Measurements from ENCODE around the gene ZFYVE28. TPM values are rescaled to one million over a fixed set of nuclear protein-coding genes. Genes with fewer than 3 reads are reported as not detected.

The ZFYVE28 gene
- total and polyA plus RNA-seq, 12 donors: 4.3 to 24.6 (median 16.0) TPM

GRCh38 chr4:2247128-2248043 lies 171.1 kb downstream of the ZFYVE28 start:
- WGBS, 4 donors: 82 to 91% (median 84%) methylated on average over 10 to 42 of the region's 42 CpGs
- no peaks in the 10 kb centered on the region for H3K9me3 ChIP-seq (replicated peaks in 1 of 3)
- no peaks in the 10 kb centered on the region for H3K27me3 ChIP-seq
- DNase-seq: peak in 6 of 7 donors; percentile 24 to 83 (median 44)
- peak overlapping the region in 1 of 5 donors; percentile 52 for H3K27ac ChIP-seq
- H3K36me3 ChIP-seq (replicated peaks in 1 of 2): peaks cover 0 to 50% of the 10 kb centered on the region in 2 donors
- intact Hi-C loops (cut with DNase I): no loop called here
- no peak overlapping the region for H3K4me3 ChIP-seq
- peaks cover 0 to 30% of the 10 kb centered on the region in 2 donors for H3K4me1 ChIP-seq (replicated peaks in 1 of 2)
- TF ChIP-seq POLR2A (IDR thresholded peaks at IDR 0.05) (no peak), CTCF (IDR thresholded peaks at IDR 0.05) (no peak)

- peaks cover 0 to 30% of the 10 kb centered on the region in 2 donors for H3K4me1 ChIP-seq (replicated peaks in 1 of 2)
- peak overlapping the region in 2 of 5 donors; percentile 12 to 44 for H3K27ac ChIP-seq
- H3K27me3 ChIP-seq: no peaks in the 10 kb centered on the region
- intact Hi-C loops (cut with DNase I): no loop called here
- 88 to 92% (median 90%) methylated on average over 13 to 19 of the region's 19 CpGs for WGBS, 4 donors
- no peak overlapping the region for H3K4me3 ChIP-seq
- peaks cover 0 to 42% of the 10 kb centered on the region in 2 donors for H3K36me3 ChIP-seq (replicated peaks in 1 of 2)
- TF ChIP-seq POLR2A (IDR thresholded peaks at IDR 0.05) (no peak), CTCF (IDR thresholded peaks at IDR 0.05) (no peak)
- DNase-seq: peak in 4 of 7 donors; percentile 1 to 51 (median 21)
- no peaks in the 10 kb centered on the region for H3K9me3 ChIP-seq (replicated peaks in 1 of 3)
These were observed 171.9 kb downstream of the ZFYVE28 start for GRCh38 chr4:2246384-2247127.

- Histone ChIP-seq H3K36me3 (replicated peaks in 1 of 2) (peaks cover 0 to 35% of the 10 kb centered on the region in 2 donors), H3K27ac (peak overlapping the region in 3 of 5 donors; percentile 8 to 44 (median 38)), H3K9me3 (replicated peaks in 1 of 3) (no peaks in the 10 kb centered on the region), H3K4me1 (replicated peaks in 1 of 2) (peaks cover 4 to 35% of the 10 kb centered on the region in 2 donors), H3K27me3 (no peaks in the 10 kb centered on the region), H3K4me3 (no peak overlapping the region)
- no peak for TF ChIP-seq POLR2A (IDR thresholded peaks at IDR 0.05)
- TF ChIP-seq CTCF (IDR thresholded peaks at IDR 0.05): no peak
- 68 to 78% (median 75%) methylated on average over 7 of the region's 7 CpGs for WGBS, 4 donors
- DNase-seq: no peak
- intact Hi-C loops (cut with DNase I): no loop called here
These were observed 172.6 kb downstream of the ZFYVE28 start for GRCh38 chr4:2245787-2246275.

Measured in adrenal gland (tissue), 12 donors.